ENCODE data around the gene SBF1. TPM values are rescaled to one million over a fixed set of nuclear protein-coding genes. Genes with fewer than 3 reads are reported as not detected.
A peak's percentile ranks its signal among the peaks of the same experiment; 100 is the strongest.

The SBF1 gene
- total RNA-seq, 1 donor from 2014 or later, result 105 TPM

DNA sequence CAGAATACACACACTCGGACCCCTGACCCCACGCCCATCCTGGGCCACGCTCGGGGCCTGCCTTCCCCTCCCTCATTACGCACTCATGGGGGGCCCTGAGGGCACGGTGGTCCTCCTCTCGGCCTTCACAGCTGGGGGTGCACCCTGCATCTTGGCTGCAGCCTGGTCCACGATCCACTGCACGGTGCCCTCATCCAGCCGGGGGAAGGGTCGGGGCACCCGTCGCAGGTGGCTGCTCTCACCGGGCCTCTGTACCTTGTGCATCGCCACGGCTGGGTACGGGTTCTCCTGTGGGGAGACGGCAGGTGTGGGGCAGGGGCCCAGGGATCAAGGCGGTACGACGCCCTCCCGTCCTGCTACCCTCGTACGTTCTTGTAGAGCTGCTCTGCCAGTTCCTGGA, 10.4 kb downstream of the SBF1 start:
- Mint-ChIP-seq H3K27me3 (ENCODE audit: low read depth) (no peaks in the 10 kb centered on the region), H3K27ac (no peak overlapping the region), H3K4me1 (peaks cover 2% of the 10 kb centered on the region), H3K9me3 (no peaks in the 10 kb centered on the region), H3K36me3 (peaks cover 16% of the 10 kb centered on the region), H3K4me3 (no peak overlapping the region)
- TF ChIP-seq, protein P1, sequence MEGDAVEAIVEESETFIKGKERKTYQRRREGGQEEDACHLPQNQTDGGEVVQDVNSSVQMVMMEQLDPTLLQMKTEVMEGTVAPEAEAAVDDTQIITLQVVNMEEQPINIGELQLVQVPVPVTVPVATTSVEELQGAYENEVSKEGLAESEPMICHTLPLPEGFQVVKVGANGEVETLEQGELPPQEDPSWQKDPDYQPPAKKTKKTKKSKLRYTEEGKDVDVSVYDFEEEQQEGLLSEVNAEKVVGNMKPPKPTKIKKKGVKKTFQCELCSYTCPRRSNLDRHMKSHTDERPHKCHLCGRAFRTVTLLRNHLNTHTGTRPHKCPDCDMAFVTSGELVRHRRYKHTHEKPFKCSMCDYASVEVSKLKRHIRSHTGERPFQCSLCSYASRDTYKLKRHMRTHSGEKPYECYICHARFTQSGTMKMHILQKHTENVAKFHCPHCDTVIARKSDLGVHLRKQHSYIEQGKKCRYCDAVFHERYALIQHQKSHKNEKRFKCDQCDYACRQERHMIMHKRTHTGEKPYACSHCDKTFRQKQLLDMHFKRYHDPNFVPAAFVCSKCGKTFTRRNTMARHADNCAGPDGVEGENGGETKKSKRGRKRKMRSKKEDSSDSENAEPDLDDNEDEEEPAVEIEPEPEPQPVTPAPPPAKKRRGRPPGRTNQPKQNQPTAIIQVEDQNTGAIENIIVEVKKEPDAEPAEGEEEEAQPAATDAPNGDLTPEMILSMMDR (IDR thresholded peaks at IDR 0.05; ENCODE audit: unreplicated experiment), result no peak
- DNase-seq (ENCODE audit: low spot score in 2 of 2, unreplicated experiment in 2 of 2), result no peak

DNA sequence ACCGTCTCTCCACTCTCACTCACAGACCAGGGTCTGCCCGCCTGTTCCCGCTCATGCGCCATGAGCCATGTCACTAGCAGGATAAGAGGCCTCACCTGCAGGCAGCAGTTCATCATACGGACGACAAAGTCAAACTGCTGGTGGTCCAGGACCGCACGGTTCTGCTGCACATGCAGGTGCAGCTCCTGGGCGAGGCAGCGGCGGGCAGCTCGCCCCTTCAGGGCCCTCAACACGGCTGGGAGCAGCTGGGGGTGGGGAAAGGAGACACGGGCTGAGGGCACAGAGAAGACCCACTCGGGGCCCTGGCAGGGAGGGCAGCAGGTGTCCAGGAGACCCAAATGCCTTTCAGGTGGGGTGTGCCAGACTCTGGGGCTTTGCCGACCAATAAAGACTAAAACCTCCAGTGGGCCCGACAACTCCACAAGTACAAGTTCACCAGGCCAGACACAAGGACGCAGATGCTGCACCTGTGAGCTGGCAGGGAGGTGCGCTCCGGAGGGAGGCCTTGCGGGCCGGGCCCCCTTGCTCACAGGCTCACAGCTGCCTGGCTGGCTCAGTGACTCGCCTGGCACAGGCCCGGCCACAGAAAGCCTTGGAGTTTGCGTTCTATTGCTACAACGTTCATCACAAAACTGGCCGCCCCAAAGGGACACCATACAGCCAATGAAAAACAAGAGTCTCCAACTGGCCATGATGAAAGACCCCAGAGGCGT, 11.5 kb downstream of the SBF1 start:
- no peak overlapping the region for H3K27ac Mint-ChIP-seq
- peaks cover 21% of the 10 kb centered on the region for H3K36me3 Mint-ChIP-seq
- H3K9me3 Mint-ChIP-seq, result no peaks in the 10 kb centered on the region
- DNase-seq (ENCODE audit: low spot score in 2 of 2, unreplicated experiment in 2 of 2), result no peak
- TF ChIP-seq, protein P1 (IDR thresholded peaks at IDR 0.05; ENCODE audit: unreplicated experiment), result no peak
- H3K27me3 Mint-ChIP-seq (ENCODE audit: low read depth), result no peaks in the 10 kb centered on the region
- H3K4me3 Mint-ChIP-seq, result no peak overlapping the region
- peaks cover 2% of the 10 kb centered on the region for H3K4me1 Mint-ChIP-seq

DNA sequence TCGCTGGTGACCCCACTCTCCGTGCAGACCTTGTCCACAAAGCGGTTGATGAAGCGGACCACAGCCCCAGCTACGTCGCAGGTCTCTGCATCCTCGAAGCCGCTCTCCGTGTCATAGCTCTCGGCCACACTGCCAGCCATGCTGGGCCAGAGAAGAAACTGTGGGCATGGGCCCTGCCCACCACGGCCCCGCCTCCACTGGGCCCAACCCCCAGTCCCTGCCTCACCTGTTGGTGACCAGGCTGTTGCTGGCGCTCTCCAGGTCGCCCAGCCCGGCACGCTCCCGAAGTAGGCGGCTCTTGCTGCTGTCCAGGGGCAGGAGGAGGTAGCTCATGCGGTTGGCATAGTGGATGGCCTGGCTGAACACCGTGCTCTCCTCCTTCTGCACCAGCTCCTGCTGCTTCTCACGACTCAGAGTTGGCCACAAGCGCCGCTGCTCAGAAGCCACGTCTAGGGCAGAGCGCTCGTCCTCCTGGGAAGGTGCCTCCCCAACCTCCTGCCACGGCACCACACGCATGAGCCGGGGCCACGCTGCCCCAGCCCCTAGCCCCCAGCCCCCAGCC, 12.8 kb downstream of the SBF1 start:
- no peak for DNase-seq (ENCODE audit: low spot score in 2 of 2, unreplicated experiment in 2 of 2)
- Mint-ChIP-seq H3K4me1 (peaks cover 2% of the 10 kb centered on the region), H3K27me3 (ENCODE audit: low read depth) (no peaks in the 10 kb centered on the region), H3K36me3 (peaks cover 25% of the 10 kb centered on the region), H3K27ac (no peak overlapping the region), H3K9me3 (no peaks in the 10 kb centered on the region), H3K4me3 (no peak overlapping the region)
- TF ChIP-seq, protein P1 (IDR thresholded peaks at IDR 0.05; ENCODE audit: unreplicated experiment), result no peak

DNA sequence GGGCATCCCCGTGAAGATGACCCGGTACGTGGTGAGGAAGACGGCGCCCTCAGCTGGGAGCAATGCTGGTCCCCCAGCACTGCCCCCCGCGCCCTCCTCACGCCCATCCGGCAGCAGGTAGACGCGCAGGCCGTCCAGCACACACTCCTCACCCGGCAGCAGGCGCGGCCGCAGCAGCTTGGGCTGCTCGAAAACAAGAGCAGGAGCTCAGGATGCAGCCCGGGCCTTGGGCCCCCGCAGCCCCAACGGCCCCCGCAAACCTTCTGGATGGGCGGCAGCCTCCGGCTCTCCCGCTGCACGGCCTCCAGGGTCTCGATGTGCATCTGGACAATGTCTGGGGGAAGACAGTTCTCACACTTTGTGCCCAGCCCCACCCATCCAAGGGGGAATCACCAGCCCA, 13.3 kb downstream of the SBF1 start:
- Mint-ChIP-seq H3K4me1 (peaks cover 2% of the 10 kb centered on the region), H3K27me3 (ENCODE audit: low read depth) (no peaks in the 10 kb centered on the region), H3K9me3 (no peaks in the 10 kb centered on the region), H3K4me3 (no peak overlapping the region), H3K36me3 (peaks cover 25% of the 10 kb centered on the region), H3K27ac (no peak overlapping the region)
- no peak for DNase-seq (ENCODE audit: low spot score in 2 of 2, unreplicated experiment in 2 of 2)
- TF ChIP-seq, protein P1 (IDR thresholded peaks at IDR 0.05; ENCODE audit: unreplicated experiment), result no peak

DNA sequence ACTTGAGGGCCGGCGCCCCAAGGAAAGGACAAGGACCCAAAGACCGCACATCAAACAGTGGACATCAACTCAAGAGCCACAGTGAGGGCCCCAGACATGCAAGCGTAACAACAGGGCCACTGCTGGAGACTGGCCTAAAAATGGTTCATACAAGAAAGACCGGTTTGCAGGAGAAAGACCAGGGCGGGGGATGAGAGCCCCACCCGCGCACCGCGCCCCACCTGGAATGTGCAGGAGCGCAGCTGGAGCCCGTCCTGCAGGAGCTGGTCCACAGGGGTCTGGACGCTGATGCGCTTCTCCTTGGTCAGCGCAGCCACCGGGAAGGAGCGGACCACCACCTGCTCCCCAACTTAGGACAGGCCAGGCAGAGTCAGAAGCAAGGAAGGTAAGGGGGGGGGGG, 13.9 kb downstream of the SBF1 start:
- Mint-ChIP-seq H3K36me3 (peaks cover 25% of the 10 kb centered on the region), H3K9me3 (no peaks in the 10 kb centered on the region), H3K27me3 (ENCODE audit: low read depth) (no peaks in the 10 kb centered on the region), H3K4me1 (peaks cover 2% of the 10 kb centered on the region), H3K27ac (peak overlapping the region; percentile 47), H3K4me3 (no peak overlapping the region)
- DNase-seq (ENCODE audit: low spot score in 2 of 2, unreplicated experiment in 2 of 2), result no peak
- TF ChIP-seq, protein P1 (IDR thresholded peaks at IDR 0.05; ENCODE audit: unreplicated experiment), result no peak

Data from mesothelial cell of epicardium (in vitro differentiated cells).